Breast epithelium (tissue), 4 donors: ENCODE results near the gene CDH13. TPM values are rescaled to one million over a fixed set of nuclear protein-coding genes. Genes with fewer than 3 reads are reported as not detected.

Experiments
- DNase-seq, 2 donors: peaks; one replicate each; pipeline ENCODE4 v3.0.0-alpha.2; 2019; ENCODE audit warnings: low spot score in 2 of 2
- H3K27ac ChIP-seq, 2 donors: fragments of 200-600 bp; sonication (generic) in 1 of 2; one replicate each; pipeline ENCODE4 v1.5.1; 2016 to 2019; ENCODE audit warnings: mild to moderate bottlenecking in 1 of 2
- H3K27me3 ChIP-seq, 2 donors: fragments of 200-600 bp; sonication (generic) in 1 of 2; one replicate each; pipeline versions ENCODE4 v1.5.1 to v1.6.0; 2017 to 2019; ENCODE audit warnings: control low read depth in 1 of 2, mild to moderate bottlenecking in 1 of 2
- H3K36me3 ChIP-seq: fragments of 200-600 bp; one replicate; pipeline ENCODE4 v1.5.1; 2019
- H3K4me1 ChIP-seq, 2 donors: fragments of 200-600 bp; sonication (generic); one replicate each; pipeline ENCODE4 v1.5.1; 2016 to 2019; ENCODE audit warnings: control low read depth in 1 of 2
- H3K4me3 ChIP-seq, 3 donors: fragments of 200-600 bp; sonication (generic); 1 replicate in 2 of 3; 2 replicates in 1 of 3; pipeline ENCODE4 v1.5.1; 2016 to 2019; ENCODE audit warnings: mild to moderate bottlenecking in 3 of 3, moderate library complexity in 2 of 3
- H3K9me3 ChIP-seq, 2 donors: fragments of 200-600 bp; sonication (generic) in 1 of 2; one replicate each; pipeline ENCODE4 v1.5.1; 2016 to 2019; ENCODE audit warnings: control low read depth in 1 of 2
- CTCF ChIP-seq, 3 donors: fragments of 450-650 bp; IDR thresholded peaks; one replicate each; pipeline ENCODE4 v1.5.1; 2016 to 2017; ENCODE audit warnings: antibody characterized with exemption in 3 of 3, mild to moderate bottlenecking in 3 of 3, moderate library complexity in 3 of 3
- POLR2A ChIP-seq: fragments of 450-650 bp; IDR thresholded peaks from one replicate; pipeline ENCODE4 v1.6.1; 2016; ENCODE audit warnings: antibody characterized with exemption, mild to moderate bottlenecking, moderate library complexity
- POLR2AphosphoS5 ChIP-seq, 3 donors: sonication (generic); formaldehyde crosslinking; IDR thresholded peaks; one replicate each; pipeline ENCODE4 v1.6.1; 2017; ENCODE audit warnings: antibody characterized with exemption in 3 of 3
- intact Hi-C: fragments of 100-400 bp; cut with DNase I; formaldehyde crosslinking; loops from one replicate; pipeline ENCODE4 v1.15.1; 2023; ENCODE audit warnings: low total_unique reads
- total RNA-seq, 3 donors: library from RNA; depleted of rRNA; stranded (reverse); fragments of >200 nt; gene quantifications; one replicate each; pipeline ENCODE4 v1.1.0, GENCODE V29; 2016

CDH13 gene
- total RNA-seq, 3 donors from 2014 or later: 6.0 to 13.1 (median 11.5) TPM

- Histone ChIP-seq H3K9me3 (peaks cover 0 to 1% of the 10 kb centered on the region in 2 donors), H3K4me1 (no peaks in the 10 kb centered on the region), H3K4me3 (no peak overlapping the region), H3K27ac (no peak overlapping the region), H3K27me3 (peaks cover 0 to 2% of the 10 kb centered on the region in 2 donors), H3K36me3 (no peaks in the 10 kb centered on the region)
- intact Hi-C loops: no loop called here
- no peak for TF ChIP-seq POLR2A
- no peak for TF ChIP-seq CTCF (IDR thresholded peaks at IDR 0.05)
- TF ChIP-seq POLR2AphosphoS5 (IDR thresholded peaks at IDR 0.05): no peak
- DNase-seq: no peak
Measured at GRCh38 chr16:83581082-83581481, 954.3 kb downstream of the CDH13 start.

GRCh38 chr16:83581994-83582747, 955.4 kb downstream of the CDH13 start:
- intact Hi-C loops: no loop called here
- TF ChIP-seq CTCF (IDR thresholded peaks at IDR 0.05) (no peak), POLR2A (no peak), POLR2AphosphoS5 (IDR thresholded peaks at IDR 0.05) (no peak)
- no peaks in the 10 kb centered on the region for H3K9me3 ChIP-seq

GRCh38 chr16:83586036-83586435, 959.3 kb downstream of the CDH13 start:
- Histone ChIP-seq H3K4me3 (no peak overlapping the region), H3K36me3 (no peaks in the 10 kb centered on the region), H3K27me3 (peaks cover 0 to 5% of the 10 kb centered on the region in 2 donors), H3K4me1 (no peaks in the 10 kb centered on the region), H3K27ac (no peak overlapping the region), H3K9me3 (no peaks in the 10 kb centered on the region)
- no peak for DNase-seq
- TF ChIP-seq CTCF (IDR thresholded peaks at IDR 0.05): no peak
- TF ChIP-seq POLR2AphosphoS5 (IDR thresholded peaks at IDR 0.05): no peak
- no peak for TF ChIP-seq POLR2A
- intact Hi-C loops: no loop called here

More at GRCh38 chr16:83581994-83582747, 955.4 kb downstream of the CDH13 start:
- Histone ChIP-seq H3K27me3 (peaks cover 0 to 5% of the 10 kb centered on the region in 2 donors), H3K4me1 (no peaks in the 10 kb centered on the region), H3K4me3 (no peak overlapping the region), H3K36me3 (no peaks in the 10 kb centered on the region), H3K27ac (no peak overlapping the region)
- no peak for DNase-seq

GRCh38 chr16:83586461-83587200, 959.9 kb downstream of the CDH13 start:
- intact Hi-C loops: no loop called here
- H3K27ac ChIP-seq: no peak overlapping the region
- H3K9me3 ChIP-seq: no peaks in the 10 kb centered on the region
- no peaks in the 10 kb centered on the region for H3K4me1 ChIP-seq
- no peak for DNase-seq
- no peaks in the 10 kb centered on the region for H3K36me3 ChIP-seq
- no peak overlapping the region for H3K4me3 ChIP-seq
- TF ChIP-seq POLR2A (no peak), POLR2AphosphoS5 (IDR thresholded peaks at IDR 0.05) (no peak), CTCF (IDR thresholded peaks at IDR 0.05) (no peak)
- peaks cover 0 to 5% of the 10 kb centered on the region in 2 donors for H3K27me3 ChIP-seq

GRCh38 chr16:83587201-83587600, 960.4 kb downstream of the CDH13 start:
- intact Hi-C loops: no loop called here
- Histone ChIP-seq H3K4me3 (no peak overlapping the region), H3K36me3 (no peaks in the 10 kb centered on the region), H3K9me3 (no peaks in the 10 kb centered on the region), H3K4me1 (no peaks in the 10 kb centered on the region), H3K27ac (no peak overlapping the region), H3K27me3 (peaks cover 0 to 5% of the 10 kb centered on the region in 2 donors)
- TF ChIP-seq CTCF (IDR thresholded peaks at IDR 0.05) (no peak), POLR2AphosphoS5 (IDR thresholded peaks at IDR 0.05) (no peak), POLR2A (no peak)
- DNase-seq: no peak
